IMR-90 (cell line): Measurements from ENCODE around the gene NEUROD2. TPM values are rescaled to one million over a fixed set of nuclear protein-coding genes. Genes with fewer than 3 reads are reported as not detected.

Experiments
- ATAC-seq: fragments of 200-7000 bp; cut with Tn5 transposase; 2 replicates; pipeline ENCODE4 v1.9.1; 2020; ENCODE audit warnings: low read depth, mild to moderate bottlenecking, moderate library complexity
- BruUV-seq: library from RNA; stranded (reverse); fragments of 400-500 nt; replicated peaks from 2 replicates; lab custom pipeline; 2021; lab: Mats Ljungman, UMichigan
- CTCF ChIA-PET: fragments of 300-600 bp; formaldehyde crosslinking; extraction: SDS; loops from one replicate; lab custom pipeline; 2021; ENCODE audit warnings: antibody characterized with exemption; lab: Yijun Ruan, JAX
- POLR2A ChIA-PET: fragments of 300-600 bp; sonication (Branson Sonifier 250); formaldehyde crosslinking; loops from one replicate; lab custom pipeline; 2022; ENCODE audit warnings: antibody characterized with exemption; ENCODE audit not compliant: unreplicated experiment; lab: Charles Lee
- DNase-seq: peaks from one replicate; pipeline ENCODE4 v3.0.0; 2013
- H2AFZ ChIP-seq: replicated peaks from 2 replicates; pipeline ENCODE3; 2013; ENCODE audit warnings: low read length, mild to moderate bottlenecking; ENCODE audit not compliant: poor library complexity
- H2AK5ac ChIP-seq: 2 replicates; pipeline ENCODE4 v1.6.1; 2013; ENCODE audit warnings: low read depth, low read length, inconsistent platforms
- H2AK9ac ChIP-seq: replicated peaks from 2 replicates; pipeline ENCODE3; 2013; ENCODE audit warnings: mild to moderate bottlenecking, low read depth, low read length, moderate library complexity; ENCODE audit not compliant: poor library complexity
- H2BK120ac ChIP-seq: 2 replicates; pipeline ENCODE4 v1.6.1; 2013; ENCODE audit warnings: low read depth, low read length, inconsistent platforms
- H2BK15ac ChIP-seq: 3 replicates; pipeline ENCODE4 v1.6.1; 2013; ENCODE audit warnings: low read depth, low read length, inconsistent platforms
- H2BK20ac ChIP-seq: 2 replicates; pipeline ENCODE4 v1.6.1; 2013; ENCODE audit warnings: low read depth, mild to moderate bottlenecking, inconsistent platforms, low read length, moderate library complexity
- H2BK5ac ChIP-seq: 2 replicates; pipeline ENCODE4 v1.6.1; 2013; ENCODE audit warnings: mild to moderate bottlenecking, low read depth, low read length, inconsistent platforms; ENCODE audit not compliant: poor library complexity, severe bottlenecking
- H3K14ac ChIP-seq: replicated peaks from 2 replicates; pipeline ENCODE4 v1.6.1; 2013; ENCODE audit warnings: low read depth, low read length, inconsistent platforms
- H3K18ac ChIP-seq: 2 replicates; pipeline ENCODE4 v1.6.1; 2013; ENCODE audit warnings: low read depth, low read length, control low read depth
- H3K23ac ChIP-seq: 2 replicates; pipeline ENCODE4 v1.6.1; 2013; ENCODE audit warnings: low read depth, low read length, inconsistent platforms
- H3K27ac ChIP-seq: 2 replicates; pipeline ENCODE4 v1.5.1; 2013; ENCODE audit warnings: mild to moderate bottlenecking, control low read depth, low read length; ENCODE audit not compliant: insufficient read depth
- H3K27me3 ChIP-seq: 2 replicates; pipeline ENCODE4 v1.6.1; 2013; ENCODE audit warnings: low read length; ENCODE audit not compliant: control insufficient read depth, insufficient read depth
- H3K36me3 ChIP-seq: 2 replicates; pipeline ENCODE4 v1.6.1; 2013; ENCODE audit warnings: low read length, mixed read lengths; ENCODE audit not compliant: control insufficient read depth, insufficient read depth
- H3K4ac ChIP-seq: 2 replicates; pipeline ENCODE4 v1.6.1; 2013; ENCODE audit warnings: low read depth, low read length, inconsistent platforms
- H3K4me1 ChIP-seq: 2 replicates; pipeline ENCODE4 v1.6.1; 2013; ENCODE audit warnings: low read length, mixed read lengths; ENCODE audit not compliant: control insufficient read depth, insufficient read depth
- H3K4me2 ChIP-seq: 2 replicates; pipeline ENCODE4 v1.6.1; 2013; ENCODE audit warnings: low read depth, mild to moderate bottlenecking, control low read depth, low read length, moderate library complexity
- H3K4me3 ChIP-seq: 2 replicates; pipeline ENCODE4 v1.5.1; 2013; ENCODE audit warnings: low read depth, mild to moderate bottlenecking, control low read depth, low read length, moderate library complexity; ENCODE audit not compliant: insufficient read depth
- H3K56ac ChIP-seq: 2 replicates; pipeline ENCODE4 v1.6.1; 2013; ENCODE audit warnings: low read length, inconsistent platforms; ENCODE audit not compliant: insufficient read depth; ENCODE audit errors: extremely low read depth
- H3K79me1 ChIP-seq, 2 experiments: 2 replicates each; pipeline ENCODE4 v1.6.1; 2013; ENCODE audit warnings: low read length in 2 of 2, inconsistent platforms in 1 of 2, low read depth in 1 of 2
- H3K9ac ChIP-seq: 2 replicates; pipeline ENCODE4 v1.6.1; 2013; ENCODE audit warnings: low read depth, low read length, control low read depth
- H3K9me1 ChIP-seq: 2 replicates; pipeline ENCODE4 v1.6.1; 2013; ENCODE audit warnings: low read length, inconsistent platforms; ENCODE audit not compliant: insufficient read depth
- H3K9me3 ChIP-seq: 2 replicates; pipeline ENCODE4 v1.6.1; 2013; ENCODE audit warnings: low read length; ENCODE audit not compliant: control insufficient read depth, insufficient read depth
- H4K20me1 ChIP-seq: 2 replicates; pipeline ENCODE4 v1.6.1; 2013; ENCODE audit warnings: low read length, inconsistent platforms; ENCODE audit not compliant: insufficient read depth
- H4K5ac ChIP-seq: 2 replicates; pipeline ENCODE4 v1.6.1; 2013; ENCODE audit warnings: mild to moderate bottlenecking, low read depth, low read length, control low read depth
- H4K8ac ChIP-seq, 2 experiments: 2 replicates each; pipeline ENCODE4 v1.6.1; 2013; ENCODE audit warnings: low read depth in 2 of 2, low read length in 2 of 2, control low read depth in 1 of 2, inconsistent platforms in 1 of 2
- H4K91ac ChIP-seq: 2 replicates; pipeline ENCODE4 v1.6.1; 2013; ENCODE audit warnings: low read depth, low read length, inconsistent platforms; ENCODE audit not compliant: insufficient read depth
- BHLHE40 ChIP-seq: fragments of 150-350 bp; IDR thresholded peaks from 2 replicates; pipeline ENCODE4 v1.6.1; 2016; ENCODE audit warnings: mild to moderate bottlenecking, low read depth, low read length
- CEBPB ChIP-seq: IDR thresholded peaks from 2 replicates; pipeline ENCODE4 v1.6.1; 2012; ENCODE audit warnings: low read depth, low read length, improper control_type of control experiment
- CHD1 ChIP-seq: IDR thresholded peaks from 2 replicates; pipeline ENCODE4 v1.6.1; 2012; ENCODE audit warnings: low read depth, low read length, improper control_type of control experiment
- ELK1 ChIP-seq: fragments of 150-350 bp; IDR thresholded peaks from 2 replicates; pipeline ENCODE4 v1.6.1; 2016; ENCODE audit warnings: low read depth, mild to moderate bottlenecking, low read length, moderate library complexity, borderline replicate concordance
- FOS ChIP-seq: fragments of 150-350 bp; IDR thresholded peaks from 2 replicates; pipeline ENCODE4 v1.6.1; 2016; ENCODE audit warnings: low read depth, low read length
- MAZ ChIP-seq: IDR thresholded peaks from 2 replicates; pipeline ENCODE4 v1.6.1; 2012; ENCODE audit warnings: low read depth, mild to moderate bottlenecking, low read length, improper control_type of control experiment, moderate library complexity, borderline replicate concordance
- MXI1 ChIP-seq: IDR thresholded peaks from 2 replicates; pipeline ENCODE4 v1.6.1; 2012; ENCODE audit warnings: low read depth, mild to moderate bottlenecking, low read length, moderate library complexity, borderline replicate concordance
- NFE2L2 ChIP-seq: fragments of 150-350 bp; IDR thresholded peaks from 2 replicates; pipeline ENCODE4 v1.6.1; 2016; ENCODE audit warnings: low read depth, mild to moderate bottlenecking, low read length
- POLR2A ChIP-seq: IDR thresholded peaks from 2 replicates; pipeline ENCODE4 v1.6.1; 2012; ENCODE audit warnings: mild to moderate bottlenecking, low read depth, low read length
- RAD21 ChIP-seq: IDR thresholded peaks from 2 replicates; pipeline ENCODE4 v1.6.1; 2012; ENCODE audit warnings: low read length, improper control_type of control experiment
- RCOR1 ChIP-seq: IDR thresholded peaks from 2 replicates; pipeline ENCODE4 v1.6.1; 2012; ENCODE audit warnings: mild to moderate bottlenecking, low read length, improper control_type of control experiment; ENCODE audit not compliant: insufficient replicate concordance
- SMC3 ChIP-seq: fragments of 150-350 bp; IDR thresholded peaks from 2 replicates; pipeline ENCODE4 v1.6.1; 2016; ENCODE audit warnings: low read depth, mild to moderate bottlenecking, antibody characterized with exemption, low read length, moderate library complexity
- WGBS, 2 experiments: methylation state at CpG; one replicate each; pipeline versions ENCODE4 v1.1.5 to v1.1.7; 2013; ENCODE audit warnings: missing lambda C conversion rate in 2 of 2; ENCODE audit not compliant: insufficient read length in 1 of 2; ENCODE audit errors: extremely low coverage in 2 of 2; 5-methylcytosine and 5-hydroxymethylcytosine counted together
- dilution Hi-C: fragments of 300-500 bp; cut with HindIII; formaldehyde crosslinking; loops from one replicate; pipeline ENCODE4 v1.14.3; 2018; ENCODE audit warnings: low sequenced_read_pairs; ENCODE audit not compliant: unreplicated experiment
- in situ Hi-C: fragments of 300-500 bp; cut with MboI; formaldehyde crosslinking; loops from 3 replicates; pipeline ENCODE4 v1.14.3; 2019; ENCODE audit warnings: low sequenced_read_pairs, inconsistent platforms, mixed read lengths
- intact Hi-C: fragments of 100-400 bp; cut with micrococcal nuclease; formaldehyde crosslinking; loops from 2 replicates; pipeline ENCODE4 v1.10.0; 2022
- polyA plus RNA-seq, 3 experiments: library from polyadenylated mRNA; depleted of rRNA; stranded (reverse); fragments of >200 nt; gene quantifications; 2 replicates each; pipeline ENCODE4 v1.2.3, GENCODE V29; 2012; ENCODE audit warnings: low replicate concordance in 1 of 3
- total RNA-seq: library from RNA; depleted of rRNA; stranded (reverse); fragments of >200 nt; gene quantifications from 2 replicates; pipeline ENCODE4 v1.2.3, GENCODE V29; 2012

The NEUROD2 gene
- total and polyA plus RNA-seq, 2 of the 4 experiments (the other 2 are of a cell fraction) = not detected

- peaks cover 3% of the 10 kb centered on the region; the same call in 1 of the 2 replicates for H3K4me1 ChIP-seq
- H2BK5ac ChIP-seq = no peak overlapping the region
- no peak overlapping the region for H3K14ac ChIP-seq
- H3K27ac ChIP-seq = no peak overlapping the region
- H4K5ac ChIP-seq = no peak overlapping the region
- DNase-seq (no peak), ATAC-seq (peak; percentile 56)
- dilution Hi-C loops = no loop called here
- H3K27me3 ChIP-seq = no peaks in the 10 kb centered on the region
- H3K56ac ChIP-seq = no peak overlapping the region
- H2BK20ac ChIP-seq = no peak overlapping the region
- no peak overlapping the region for H3K4me2 ChIP-seq
- H3K4me3 ChIP-seq = no peak overlapping the region
- H3K4ac ChIP-seq = no peak overlapping the region
- no peak overlapping the region for H2AK5ac ChIP-seq
- H3K9me1 ChIP-seq = peaks cover 4% of the 10 kb centered on the region
- 77% methylated on average over 2 of the region's 7 CpGs; no CpG with 5 or more reads in 1 of the 2 experiments for WGBS, 2 experiments
- in situ Hi-C loops = no loop called here
- POLR2A ChIA-PET = no interaction called here
- peaks cover 6% of the 10 kb centered on the region for H3K36me3 ChIP-seq
- H4K20me1 ChIP-seq = peaks cover 30% of the 10 kb centered on the region
- H3K79me1 ChIP-seq = peaks cover 12 to 39% of the 10 kb centered on the region in 2 experiments
- TF ChIP-seq NFE2L2 = no peak
- no peak for TF ChIP-seq RAD21
- TF ChIP-seq CEBPB = no peak
- no peak for TF ChIP-seq FOS
- no peak for TF ChIP-seq POLR2A
- TF ChIP-seq BHLHE40 = no peak
- TF ChIP-seq CHD1 = no peak
- no peak for TF ChIP-seq ELK1
- TF ChIP-seq SMC3 = no peak
- no peak for TF ChIP-seq RCOR1
- no peak for TF ChIP-seq MAZ
- TF ChIP-seq MXI1 = no peak
- H2BK120ac ChIP-seq = no peak overlapping the region
- no peak overlapping the region for H3K23ac ChIP-seq
- H2BK15ac ChIP-seq = no peak overlapping the region
- H3K18ac ChIP-seq = no peak overlapping the region
- no peak overlapping the region for H4K91ac ChIP-seq
- CTCF ChIA-PET = interaction anchor here (1.9 kb wide), 1 partner anchor 16 kb away, joined by 10 read pairs; the partner anchor contains the start of gene PNMT
- H3K9ac ChIP-seq = no peak overlapping the region
- no TSS peak for BruUV-seq
- intact Hi-C loops = no loop called here
- no peak overlapping the region for H2AFZ ChIP-seq
- no peak overlapping the region for H4K8ac ChIP-seq
- H2AK9ac ChIP-seq = no peak overlapping the region
- no peaks in the 10 kb centered on the region for H3K9me3 ChIP-seq
Observed at GRCh38 chr17:39652587-39653315, 45.0 kb upstream of the NEUROD2 start.
